ENCODE measurements around the gene ASAP3.

ASAP3 gene

DNA sequence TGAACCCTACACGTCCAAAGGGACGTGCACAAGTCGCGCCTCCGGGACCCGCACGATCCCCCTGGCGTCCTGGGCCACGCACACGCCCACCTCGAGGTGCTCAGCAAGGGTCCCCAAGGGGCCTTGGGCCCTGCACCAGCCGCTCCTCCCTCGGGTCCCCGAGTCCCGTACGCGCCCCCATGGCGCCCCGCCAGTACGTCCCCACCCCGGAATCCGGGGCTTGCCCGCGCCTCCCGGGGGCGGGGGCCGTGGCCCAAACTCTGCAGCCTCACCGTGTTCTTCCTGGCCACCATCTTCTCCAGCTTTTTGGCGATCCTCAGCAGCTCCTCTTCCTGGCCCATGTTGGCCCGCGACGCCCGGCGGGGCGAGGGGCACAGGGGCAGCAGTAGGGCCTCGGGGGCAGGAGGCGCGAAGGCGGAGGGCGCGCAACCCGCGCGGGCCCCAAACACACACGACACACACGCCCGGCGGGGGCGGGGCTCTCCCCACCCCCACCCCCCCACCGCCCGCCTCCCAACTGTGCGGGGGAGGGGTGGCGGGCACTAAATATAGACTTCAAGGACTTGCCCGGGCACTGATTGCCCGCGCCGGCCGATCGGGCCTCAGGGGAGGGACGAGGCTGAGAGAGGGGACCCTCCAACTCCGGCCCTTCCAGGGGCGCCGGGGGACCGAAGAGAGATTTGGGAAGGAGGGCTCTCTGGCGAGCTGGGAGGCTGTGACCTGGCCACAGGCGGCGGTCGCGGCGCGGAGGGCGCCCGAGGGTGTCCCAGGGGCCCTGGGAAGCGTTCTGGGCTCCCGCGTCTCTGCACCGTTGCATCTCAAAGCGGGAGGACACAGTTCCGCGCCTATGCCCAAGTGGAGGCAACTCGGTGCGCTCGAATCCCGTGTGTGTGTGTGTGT is 59.4 kb downstream of the ASAP3 start, which contains the start of gene TCEA3:
TCEA3 (minus strand) TSS at position 456 of the 900 bp plus-strand sequence; CDS start at position 341, 115 bp downstream.
- H3K4me3 ChIP-seq (replicated peaks; ENCODE audit: low read depth, low read length) = peak within 1 kb of the TSS; percentile 36
- DNase-seq (ENCODE audit: extremely low read depth, low read depth) = no peak
- no peak for TF ChIP-seq CTCF (IDR thresholded peaks at IDR 0.05; ENCODE audit: low read depth, low read length, missing control alignments)

DNA sequence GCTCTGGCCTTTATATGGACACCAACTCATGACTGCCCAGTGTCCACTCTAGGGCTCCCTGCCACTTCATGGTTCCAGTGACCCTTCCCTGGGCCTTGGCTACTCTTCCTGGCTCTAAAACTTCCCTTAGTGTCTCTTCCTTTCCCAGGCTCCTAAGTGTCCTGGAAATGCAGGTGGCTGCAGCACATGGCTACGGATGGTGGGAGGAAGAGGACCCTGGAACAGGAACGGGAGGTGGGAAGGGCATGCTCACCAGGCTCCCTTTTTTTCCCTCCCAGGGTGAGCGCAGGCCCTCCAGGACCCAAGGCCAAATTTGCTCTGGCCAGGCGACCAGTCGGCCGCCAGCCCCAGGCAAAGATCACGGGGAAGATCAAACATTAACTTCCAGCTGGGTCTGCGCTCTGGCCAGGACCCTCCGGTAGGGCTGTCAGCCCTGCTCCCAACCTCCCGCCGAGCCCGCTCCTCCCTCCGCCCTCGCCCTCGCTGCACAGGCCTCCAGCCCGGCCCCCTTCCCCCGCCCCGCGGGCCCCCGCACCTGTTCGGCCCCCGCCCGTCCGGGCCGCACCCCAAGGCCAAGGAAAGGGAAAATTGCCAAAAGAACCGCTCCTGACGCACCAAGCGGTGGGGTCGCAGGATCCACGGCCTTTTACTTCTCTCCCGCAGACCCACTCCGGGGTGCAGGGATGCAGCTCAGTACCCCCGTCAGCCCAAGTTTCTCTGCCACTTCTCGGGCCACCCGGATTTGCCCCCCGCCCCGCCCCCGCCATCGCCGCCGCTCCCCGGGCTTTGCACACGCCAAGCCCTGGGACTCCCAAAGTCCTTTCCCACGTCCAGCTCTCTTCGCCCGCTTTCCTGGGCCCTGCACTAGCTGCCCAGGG is 60.3 kb downstream of the ASAP3 start:
- DNase-seq (ENCODE audit: extremely low read depth, low read depth) = no peak
- H3K4me3 ChIP-seq (replicated peaks; ENCODE audit: low read depth, low read length) = peak overlapping the region; percentile 36
- TF ChIP-seq CTCF (IDR thresholded peaks at IDR 0.05; ENCODE audit: low read depth, low read length, missing control alignments) = no peak

DNA sequence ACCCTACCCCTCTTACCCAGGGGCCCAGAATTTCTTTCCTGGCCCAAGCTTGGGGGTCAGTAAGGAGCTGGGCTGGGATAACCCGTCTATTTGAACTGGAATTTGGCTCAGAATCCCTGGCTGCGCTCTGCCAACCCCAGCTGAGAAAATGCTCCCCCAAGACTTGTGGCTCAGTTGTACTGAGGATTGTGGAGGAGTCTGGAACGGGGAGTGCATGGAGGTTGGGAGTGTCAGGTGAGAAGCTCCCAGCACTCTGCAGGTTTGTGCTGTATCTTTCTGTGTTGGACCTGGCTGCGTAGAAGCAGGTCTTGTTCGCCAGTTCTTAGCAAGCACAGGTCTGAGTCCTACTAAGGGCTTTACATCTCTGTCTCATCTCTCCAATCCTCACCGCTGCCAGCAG is 61.0 kb downstream of the ASAP3 start:
- no peak for TF ChIP-seq CTCF (IDR thresholded peaks at IDR 0.05; ENCODE audit: low read depth, low read length, missing control alignments)
- no peak for DNase-seq (ENCODE audit: extremely low read depth, low read depth)
- no peak overlapping the region for H3K4me3 ChIP-seq (replicated peaks; ENCODE audit: low read depth, low read length)

GRCh38 chr1:23422241-23422877 is 61.6 kb downstream of the ASAP3 start:
- peak; percentile 70 for DNase-seq (ENCODE audit: extremely low read depth, low read depth)
- TF ChIP-seq CTCF (IDR thresholded peaks at IDR 0.05; ENCODE audit: low read depth, low read length, missing control alignments) = no peak
- H3K4me3 ChIP-seq (replicated peaks; ENCODE audit: low read depth, low read length) = no peak overlapping the region

DNA sequence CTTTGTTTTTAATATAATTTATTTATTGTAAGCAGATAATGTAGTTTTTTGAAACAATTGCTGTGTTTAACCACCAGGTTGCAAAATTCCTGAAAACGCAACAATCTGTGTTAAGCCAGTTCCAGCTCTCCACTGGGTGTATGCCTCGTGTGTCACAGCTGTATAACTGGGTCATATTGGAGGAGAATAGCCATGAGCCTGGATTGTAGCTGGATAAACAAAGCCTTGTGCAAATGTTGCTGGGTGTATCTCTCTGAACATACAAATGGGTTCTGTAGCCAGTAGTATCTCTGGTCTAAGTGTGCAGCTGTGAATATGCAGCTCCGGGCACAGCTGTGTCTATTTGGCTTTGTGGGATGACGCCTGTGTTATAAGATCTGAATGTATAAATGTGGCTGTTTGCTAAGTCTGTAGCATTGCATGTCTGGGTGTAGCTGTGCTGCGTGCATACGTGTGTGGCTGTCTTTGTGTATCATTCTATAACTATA is 62.2 kb downstream of the ASAP3 start:
- DNase-seq (ENCODE audit: extremely low read depth, low read depth) = peak; percentile 77
- no peak for TF ChIP-seq CTCF (IDR thresholded peaks at IDR 0.05; ENCODE audit: low read depth, low read length, missing control alignments)
- H3K4me3 ChIP-seq (replicated peaks; ENCODE audit: low read depth, low read length) = no peak overlapping the region

- no peak for TF ChIP-seq CTCF (IDR thresholded peaks at IDR 0.05; ENCODE audit: low read depth, low read length, missing control alignments)
- no peak for DNase-seq (ENCODE audit: extremely low read depth, low read depth)
- H3K4me3 ChIP-seq (replicated peaks; ENCODE audit: low read depth, low read length) = no peak overlapping the region
Observed at GRCh38 chr1:23421343-23421742, 62.6 kb downstream of the ASAP3 start.
